ENCODE data around the gene NTM.

DNA sequence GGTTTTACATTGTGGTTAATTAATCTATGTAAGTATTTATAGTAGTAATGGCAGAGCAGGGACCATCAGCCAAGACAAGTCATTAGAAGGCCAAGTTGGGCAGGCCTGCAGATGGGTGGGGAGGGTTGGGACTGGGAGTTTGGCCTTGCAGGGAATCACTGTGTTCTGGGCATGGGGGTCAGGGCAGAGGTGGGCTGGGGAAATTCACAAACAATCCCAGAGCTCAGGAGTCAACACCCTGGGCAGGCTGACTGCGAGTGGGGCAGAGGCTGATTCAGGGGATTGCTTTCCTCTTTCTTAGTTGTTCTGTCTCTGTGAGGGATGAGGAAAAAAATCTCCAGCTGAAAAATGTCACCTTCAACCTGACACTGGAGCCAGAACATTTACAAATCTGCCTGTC lies 322.5 kb downstream of the NTM start:
- no peak for TF ChIP-seq CTCF (IDR thresholded peaks at IDR 0.05; ENCODE audit: control extremely low read depth in 1 of 3, insufficient read depth in 1 of 3, low read depth in 1 of 3, low read length in 3 of 3)
- TF ChIP-seq RAD21 (IDR thresholded peaks at IDR 0.05 in 1 of 2, conservative IDR thresholded peaks at IDR 0.05 in 1 of 2; ENCODE audit: low read depth in 2 of 2, low read length in 2 of 2) = no peak
- TF ChIP-seq EP300 (IDR thresholded peaks at IDR 0.05; ENCODE audit: borderline replicate concordance in 1 of 2, low read depth in 2 of 2, low read length in 2 of 2) = no peak
- TF ChIP-seq JUND (IDR thresholded peaks at IDR 0.05; ENCODE audit: low read length) = no peak
- no peak for TF ChIP-seq RNF2 (IDR thresholded peaks at IDR 0.05; ENCODE audit: borderline replicate concordance, low read depth, low read length, missing control alignments, poor library complexity, severe bottlenecking)
- no peak for TF ChIP-seq POU5F1 (IDR thresholded peaks at IDR 0.05; ENCODE audit: low read depth, low read length)
- TF ChIP-seq GTF2F1 (IDR thresholded peaks at IDR 0.05; ENCODE audit: borderline replicate concordance, low read depth, low read length) = no peak
- no peak for TF ChIP-seq POLR2AphosphoS5 (IDR thresholded peaks at IDR 0.05; ENCODE audit: low read depth, low read length)
- no peak for TF ChIP-seq EZH2 (IDR thresholded peaks at IDR 0.05; ENCODE audit: low read depth, low read length, severe bottlenecking)
- TF ChIP-seq RFX5 (IDR thresholded peaks at IDR 0.05; ENCODE audit: borderline replicate concordance, low read depth, low read length) = no peak
- no peak for TF ChIP-seq POLR2A (IDR thresholded peaks at IDR 0.05; ENCODE audit: control extremely low read depth in 1 of 2, low read depth in 2 of 2, low read length in 2 of 2)
